Activated B cell treated with CpG ODN at 0.5 μM for 24 hours (primary cell): ENCODE measurements around the gene GSTA1. TPM values are rescaled to one million over a fixed set of nuclear protein-coding genes. Genes with fewer than 3 reads are reported as not detected.
"Not testable (repeated sequence)": the region's sequence is repeated elsewhere in the genome, so short reads cannot be mapped to it uniquely, and the experiment has no call there.

Experiments
- ATAC-seq: fragments of 200-7000 bp; cut with Tn5 transposase; one replicate; pipeline ENCODE4 v1.10.0; 2021; ENCODE audit warnings: low read depth, mild to moderate bottlenecking, moderate library complexity
- CTCF ChIA-PET: fragments of 350-600 bp; sonication (Branson Sonifier 250); formaldehyde crosslinking; loops from one replicate; lab custom pipeline; 2021; ENCODE audit warnings: antibody characterized with exemption; lab: Charles Lee
- POLR2A ChIA-PET: fragments of 350-600 bp; sonication (Branson Sonifier 250); formaldehyde crosslinking; loops from one replicate; lab custom pipeline; 2021; ENCODE audit warnings: antibody characterized with exemption; lab: Charles Lee
- DNase-seq: peaks from one replicate; pipeline ENCODE4 v3.0.0; 2022
- H3K27ac Mint-ChIP-seq: one replicate; pipeline ENCODE4 v1.8.0; 2020; ENCODE audit warnings: mixed read lengths
- H3K27me3 Mint-ChIP-seq: one replicate; pipeline ENCODE4 v1.8.0; 2021; ENCODE audit warnings: mixed read lengths
- H3K36me3 Mint-ChIP-seq: one replicate; pipeline ENCODE4 v1.8.0; 2021; ENCODE audit warnings: low read depth, mixed read lengths
- H3K4me1 Mint-ChIP-seq: one replicate; pipeline ENCODE4 v1.8.0; 2021; ENCODE audit warnings: mixed read lengths
- H3K4me3 Mint-ChIP-seq: one replicate; pipeline ENCODE4 v1.8.0; 2020; ENCODE audit warnings: mild to moderate bottlenecking, mixed read lengths
- H3K9me3 Mint-ChIP-seq: one replicate; pipeline ENCODE4 v1.8.0; 2020; ENCODE audit warnings: mixed read lengths
- intact Hi-C: fragments of 100-400 bp; cut with micrococcal nuclease; formaldehyde crosslinking; loops from one replicate; pipeline ENCODE4 v1.15.1; 2024
- total RNA-seq: library from RNA; stranded (reverse); gene quantifications from 2 replicates; pipeline ENCODE4 v1.2.3, GENCODE V29; 2022
- TF ChIP-seq, protein P1 (sequence below): fragments of 200-600 bp; IDR thresholded peaks from one replicate; pipeline ENCODE4 v1.8.0; 2022; ENCODE audit warnings: antibody characterized with exemption, mild to moderate bottlenecking

GSTA1 gene
- not detected in 2 replicates for total RNA-seq

DNA sequence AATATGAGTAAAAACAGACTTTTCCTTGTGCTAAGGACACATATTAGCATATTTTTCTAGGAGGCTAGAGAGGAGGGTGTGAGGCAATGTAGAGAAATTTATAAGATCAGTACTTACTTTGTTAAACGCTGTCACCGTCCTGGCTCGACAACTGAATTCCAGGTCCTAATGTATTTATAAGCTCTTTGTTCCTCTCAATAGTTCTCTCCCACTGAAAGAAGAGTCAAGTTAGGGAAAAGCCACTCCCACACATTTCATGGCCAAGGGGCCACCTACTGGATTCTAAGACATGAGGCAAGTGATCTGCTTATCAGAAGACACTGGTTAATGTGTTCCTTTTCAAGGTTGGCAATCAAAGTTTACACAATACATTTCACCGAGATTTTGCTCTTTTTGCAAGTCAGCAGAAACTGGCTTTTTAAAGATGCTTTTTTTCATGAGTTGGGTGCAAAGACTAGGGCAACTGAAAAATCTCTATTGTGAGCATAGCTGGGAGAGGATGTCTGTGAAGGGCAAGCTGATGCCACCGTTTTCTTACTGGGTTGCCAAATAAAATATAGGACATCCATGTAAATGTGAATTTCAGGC is at the start of gene GSTA1:
GSTA1 (minus strand) TSS at position 149 of the 588 bp plus-strand sequence. CDS start 4,549 bp downstream, outside the sequence.
- H3K4me1 Mint-ChIP-seq, H3K4me3 Mint-ChIP-seq, POLR2A ChIA-PET, H3K36me3 Mint-ChIP-seq, ATAC-seq, intact Hi-C loops, H3K9me3 Mint-ChIP-seq, H3K27ac Mint-ChIP-seq, DNase-seq, CTCF ChIA-PET: not testable (repeated sequence)
- peaks cover 20% of the 10 kb centered on the region for H3K27me3 Mint-ChIP-seq

DNA sequence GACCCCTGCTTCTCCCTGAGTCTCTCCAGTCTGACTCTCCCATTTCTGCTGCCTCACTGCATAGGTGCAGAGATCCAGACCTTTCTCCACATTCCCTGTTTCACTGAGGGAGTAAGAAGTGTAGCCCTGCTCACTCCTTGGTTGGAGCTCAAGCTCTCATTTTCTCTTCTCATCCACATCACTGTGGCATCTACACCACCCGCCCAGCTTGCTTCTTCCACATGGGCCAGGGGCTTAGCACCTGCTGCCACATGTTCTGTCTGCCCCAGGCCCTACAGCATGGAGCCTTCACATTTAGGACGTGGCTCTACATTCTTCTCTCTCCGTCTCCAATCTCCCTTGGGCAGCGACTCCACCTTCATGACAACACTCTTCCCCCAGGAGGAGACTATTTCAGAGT is 45.5 kb upstream of the GSTA1 start:
- intact Hi-C loops, result no loop called here
- CTCF ChIA-PET, result no interaction called here
- TF ChIP-seq, protein P1, sequence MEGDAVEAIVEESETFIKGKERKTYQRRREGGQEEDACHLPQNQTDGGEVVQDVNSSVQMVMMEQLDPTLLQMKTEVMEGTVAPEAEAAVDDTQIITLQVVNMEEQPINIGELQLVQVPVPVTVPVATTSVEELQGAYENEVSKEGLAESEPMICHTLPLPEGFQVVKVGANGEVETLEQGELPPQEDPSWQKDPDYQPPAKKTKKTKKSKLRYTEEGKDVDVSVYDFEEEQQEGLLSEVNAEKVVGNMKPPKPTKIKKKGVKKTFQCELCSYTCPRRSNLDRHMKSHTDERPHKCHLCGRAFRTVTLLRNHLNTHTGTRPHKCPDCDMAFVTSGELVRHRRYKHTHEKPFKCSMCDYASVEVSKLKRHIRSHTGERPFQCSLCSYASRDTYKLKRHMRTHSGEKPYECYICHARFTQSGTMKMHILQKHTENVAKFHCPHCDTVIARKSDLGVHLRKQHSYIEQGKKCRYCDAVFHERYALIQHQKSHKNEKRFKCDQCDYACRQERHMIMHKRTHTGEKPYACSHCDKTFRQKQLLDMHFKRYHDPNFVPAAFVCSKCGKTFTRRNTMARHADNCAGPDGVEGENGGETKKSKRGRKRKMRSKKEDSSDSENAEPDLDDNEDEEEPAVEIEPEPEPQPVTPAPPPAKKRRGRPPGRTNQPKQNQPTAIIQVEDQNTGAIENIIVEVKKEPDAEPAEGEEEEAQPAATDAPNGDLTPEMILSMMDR, result no peak
- no peak for DNase-seq
- Mint-ChIP-seq H3K36me3 (no peaks in the 10 kb centered on the region), H3K4me3 (no peak overlapping the region), H3K9me3 (peaks cover 6% of the 10 kb centered on the region), H3K27ac (no peak overlapping the region), H3K27me3 (peaks cover 25% of the 10 kb centered on the region), H3K4me1 (no peaks in the 10 kb centered on the region)
- POLR2A ChIA-PET, result no interaction called here
- no peak for ATAC-seq

DNA sequence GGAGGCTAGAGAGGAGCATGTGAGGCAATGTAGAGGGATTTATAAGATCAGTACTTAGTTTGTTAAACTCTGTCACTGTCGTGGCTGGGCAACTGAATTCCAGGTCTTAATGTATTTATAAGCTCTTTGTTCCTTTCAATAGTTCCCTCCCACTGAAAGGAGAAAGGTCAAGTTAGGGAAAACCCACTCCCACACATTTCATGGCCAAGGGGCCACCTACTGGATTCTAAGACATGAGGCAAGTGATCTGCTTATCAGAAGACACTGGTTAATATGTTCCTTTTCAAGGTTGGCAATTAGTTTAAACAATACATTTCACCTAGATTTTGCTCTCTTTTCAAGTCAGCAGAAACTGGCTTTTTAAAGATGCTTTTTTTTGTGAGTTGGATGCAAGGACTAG is 42.4 kb upstream of the GSTA1 start:
- TF ChIP-seq, protein P1, result no peak
- POLR2A ChIA-PET, result no interaction called here
- Mint-ChIP-seq H3K9me3 (peaks cover 6% of the 10 kb centered on the region), H3K36me3 (no peaks in the 10 kb centered on the region), H3K4me1 (no peaks in the 10 kb centered on the region), H3K27ac (no peak overlapping the region), H3K4me3 (no peak overlapping the region), H3K27me3 (peaks cover 12% of the 10 kb centered on the region)
- ATAC-seq, result no peak
- intact Hi-C loops, result no loop called here
- no peak for DNase-seq
- CTCF ChIA-PET, result no interaction called here

DNA sequence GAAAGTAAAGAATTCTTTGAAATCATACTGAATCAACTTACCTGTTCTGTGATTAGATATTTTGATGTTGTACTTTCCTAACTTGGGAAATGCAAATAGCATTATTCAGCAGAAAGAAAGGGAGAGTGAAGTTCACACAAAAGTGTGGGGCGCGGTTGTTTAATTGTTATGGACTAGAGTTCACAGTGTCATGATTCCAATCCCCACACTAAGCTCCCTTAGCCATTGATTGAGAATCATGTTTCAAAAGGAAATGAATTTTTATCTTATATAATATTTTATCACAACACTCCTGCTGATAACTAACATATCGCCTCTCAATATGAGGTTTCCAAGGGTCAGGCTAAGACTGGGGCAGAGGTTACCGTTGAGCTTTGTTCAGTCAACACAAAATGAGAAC is 40.0 kb upstream of the GSTA1 start:
- Mint-ChIP-seq H3K27ac (no peak overlapping the region), H3K9me3 (peaks cover 6% of the 10 kb centered on the region), H3K27me3 (peaks cover 11% of the 10 kb centered on the region), H3K4me3 (no peak overlapping the region), H3K36me3 (no peaks in the 10 kb centered on the region), H3K4me1 (no peaks in the 10 kb centered on the region)
- ATAC-seq (no peak), DNase-seq (no peak)
- CTCF ChIA-PET, result no interaction called here
- intact Hi-C loops, result no loop called here
- TF ChIP-seq, protein P1, result no peak
- POLR2A ChIA-PET, result no interaction called here

DNA sequence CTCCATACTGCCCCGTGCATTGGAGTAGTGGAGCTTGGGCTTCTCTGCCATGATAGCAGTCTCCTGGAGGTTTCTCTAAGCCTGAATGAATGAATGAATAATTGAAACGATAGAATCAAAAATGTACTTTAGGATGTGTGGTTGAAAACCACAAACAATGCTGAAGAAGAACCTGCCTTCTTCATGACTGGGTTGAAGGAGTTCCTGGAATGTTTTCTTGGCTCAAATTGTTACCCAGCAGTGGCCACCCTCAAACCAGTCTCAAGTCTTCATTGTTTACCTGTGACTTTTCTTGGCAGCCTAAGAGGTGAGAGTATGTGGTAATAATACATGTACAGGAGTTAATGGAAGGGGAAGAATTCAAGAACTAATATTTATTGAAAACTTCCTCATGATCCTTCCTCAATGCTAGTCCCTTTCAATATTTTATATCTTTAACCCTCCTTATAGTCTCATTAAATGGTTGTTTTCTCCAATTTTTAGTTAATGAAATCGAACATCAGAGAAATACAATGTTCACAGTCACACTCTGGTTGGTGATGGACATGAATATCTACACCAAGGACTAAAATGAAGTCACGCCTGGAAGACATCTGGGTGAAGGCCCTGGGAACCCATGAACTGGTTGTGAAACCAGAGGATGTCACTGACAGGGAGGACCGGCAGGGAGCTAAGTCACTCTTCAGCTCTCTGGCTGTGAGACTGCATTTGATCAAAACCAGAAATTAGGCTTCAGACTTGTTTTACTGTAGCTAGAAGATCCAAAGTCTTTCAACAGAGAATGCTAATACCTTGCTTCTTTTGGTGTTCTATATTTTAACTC is 37.4 kb upstream of the GSTA1 start, which contains the start of gene GSTA5:
GSTA5 (minus strand) TSS at position 51 of the 823 bp plus-strand sequence.
- ATAC-seq (no peak), DNase-seq (no peak)
- intact Hi-C loops, result no loop called here
- H3K27ac Mint-ChIP-seq, result no peak within 1 kb of the TSS
- H3K27me3 Mint-ChIP-seq, result peaks cover 23% of the 10 kb centered on the region
- no peaks in the 10 kb centered on the region for H3K9me3 Mint-ChIP-seq
- no peaks in the 10 kb centered on the region for H3K36me3 Mint-ChIP-seq
- POLR2A ChIA-PET, result no interaction called here
- H3K4me3 Mint-ChIP-seq, result no peak within 1 kb of the TSS
- H3K4me1 Mint-ChIP-seq, result no peaks in the 10 kb centered on the region
- CTCF ChIA-PET, result no interaction called here
- TF ChIP-seq, protein P1, result no peak
